GM08714 (cell line): ENCODE data around the gene SEZ6L.
"Not testable (repeated sequence)": the region's sequence is repeated elsewhere in the genome, so short reads cannot be mapped to it uniquely, and the experiment has no call there.

Source experiments
- H3K4me3 ChIP-seq: fragments of 200-500 bp; sonication (Bioruptor generic); 2 replicates; pipeline ENCODE4 v1.5.1; 2014; ENCODE audit warnings: mild to moderate bottlenecking, low read length, inconsistent platforms
- ZNF274 ChIP-seq: IDR thresholded peaks from 2 replicates; pipeline ENCODE4 v1.6.1; 2012; ENCODE audit warnings: mild to moderate bottlenecking, low read depth, low read length

Gene SEZ6L

DNA sequence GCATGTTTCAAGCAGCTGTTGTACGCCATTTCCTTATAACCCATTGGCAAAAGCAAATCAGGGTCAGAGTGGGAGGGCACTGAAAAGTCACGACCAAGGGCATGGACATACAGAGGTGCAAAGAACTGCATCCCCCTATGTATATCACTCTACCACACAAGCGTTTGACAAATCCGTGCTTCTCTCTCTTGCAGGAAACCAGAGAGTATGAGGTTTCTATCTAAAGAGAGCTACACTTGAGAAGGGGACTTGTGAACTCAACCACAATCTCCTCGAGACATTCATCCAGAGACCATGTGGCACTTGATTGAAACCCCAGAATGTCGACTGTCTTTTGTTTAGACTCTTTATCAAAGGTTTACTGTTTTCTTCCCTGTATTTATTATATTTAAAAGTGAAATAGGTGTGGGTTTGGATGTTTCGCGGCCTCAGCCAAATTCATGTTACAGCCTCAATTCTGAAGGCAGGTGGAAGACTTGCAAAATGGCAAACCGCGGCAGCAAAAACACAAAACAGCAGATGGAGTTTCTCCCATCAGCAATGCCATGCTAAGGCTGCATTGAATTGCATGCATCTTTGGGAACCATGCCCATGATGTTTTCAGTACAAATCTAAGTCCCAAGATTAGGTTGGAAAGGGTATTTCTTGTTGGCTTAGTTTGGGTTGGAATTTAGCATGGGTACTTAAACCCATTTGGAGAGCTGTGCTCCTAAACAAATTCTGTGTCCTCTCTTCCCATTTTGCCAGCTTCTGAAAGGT lies 211.0 kb downstream of the SEZ6L start:
- no peak overlapping the region for H3K4me3 ChIP-seq
- no peak for TF ChIP-seq ZNF274

DNA sequence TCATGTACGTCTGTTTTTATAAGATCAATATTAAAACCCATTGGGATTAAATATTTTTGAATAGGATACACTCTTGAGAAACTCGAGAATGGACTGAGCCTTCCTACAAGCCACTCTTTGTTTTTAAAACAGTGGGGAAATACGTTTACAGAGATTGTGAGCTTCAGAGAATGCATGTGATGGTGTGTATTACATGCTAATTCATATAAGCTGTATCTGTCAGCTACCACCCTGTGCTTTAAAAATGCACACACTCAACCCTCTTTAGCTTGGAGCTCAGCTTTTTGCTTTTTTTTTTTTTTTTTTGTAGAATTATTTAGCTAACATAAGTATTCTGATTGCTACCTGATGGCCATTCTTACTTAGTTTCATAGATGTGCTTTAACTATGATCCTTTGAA lies 213.5 kb downstream of the SEZ6L start:
- H3K4me3 ChIP-seq = no peak overlapping the region
- no peak for TF ChIP-seq ZNF274

DNA sequence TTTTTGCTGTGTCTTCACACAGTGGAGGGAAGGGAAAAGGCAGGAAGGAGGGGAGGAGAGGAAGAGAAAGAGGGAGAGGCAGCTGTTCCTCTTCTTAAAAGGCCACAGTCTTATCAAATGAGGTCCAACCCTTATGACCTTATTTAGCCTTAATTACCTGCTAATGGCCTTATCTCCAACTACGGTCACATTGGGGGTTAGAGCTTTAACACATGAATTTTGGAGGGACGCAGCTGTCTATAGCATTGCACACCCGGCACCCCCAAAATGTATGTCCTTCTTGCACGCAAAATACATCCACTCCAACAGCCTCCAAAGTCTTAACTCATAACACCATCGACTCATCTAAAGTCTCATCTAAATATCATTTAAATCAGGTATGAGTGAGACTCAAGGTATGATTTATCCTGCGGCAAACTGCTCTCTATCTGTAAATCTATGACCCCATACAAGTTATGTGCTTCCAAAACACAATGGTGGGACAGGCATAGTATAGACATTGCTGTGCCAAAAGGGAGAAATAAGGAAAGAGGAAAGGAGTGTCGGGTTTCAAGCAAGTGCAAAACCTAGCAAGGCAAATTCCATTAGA lies 214.8 kb downstream of the SEZ6L start:
- TF ChIP-seq ZNF274 = no peak
- no peak overlapping the region for H3K4me3 ChIP-seq

GRCh38 chr22:26385164-26385563 lies 215.9 kb downstream of the SEZ6L start:
- H3K4me3 ChIP-seq = no peak overlapping the region
- TF ChIP-seq ZNF274 = no peak

DNA sequence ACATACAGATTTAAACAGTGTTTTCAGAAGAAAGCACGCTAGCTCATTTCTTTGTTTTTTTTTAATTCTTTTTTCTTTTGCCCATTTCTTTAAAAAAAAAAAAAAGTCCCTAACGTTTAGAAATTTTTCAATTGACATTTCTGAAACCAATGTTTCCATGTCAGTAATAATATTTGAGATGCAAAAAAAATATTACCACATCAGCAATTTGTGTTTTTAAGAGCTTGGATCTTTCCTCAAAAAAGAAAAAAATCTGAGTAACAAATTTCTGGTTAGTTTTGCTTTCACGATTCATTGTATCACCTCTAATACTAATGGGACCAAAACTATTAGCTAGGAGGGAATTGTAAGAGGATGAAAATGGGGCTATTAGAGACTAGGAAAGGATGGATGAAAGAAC lies 219.9 kb downstream of the SEZ6L start:
- TF ChIP-seq ZNF274 = no peak

DNA sequence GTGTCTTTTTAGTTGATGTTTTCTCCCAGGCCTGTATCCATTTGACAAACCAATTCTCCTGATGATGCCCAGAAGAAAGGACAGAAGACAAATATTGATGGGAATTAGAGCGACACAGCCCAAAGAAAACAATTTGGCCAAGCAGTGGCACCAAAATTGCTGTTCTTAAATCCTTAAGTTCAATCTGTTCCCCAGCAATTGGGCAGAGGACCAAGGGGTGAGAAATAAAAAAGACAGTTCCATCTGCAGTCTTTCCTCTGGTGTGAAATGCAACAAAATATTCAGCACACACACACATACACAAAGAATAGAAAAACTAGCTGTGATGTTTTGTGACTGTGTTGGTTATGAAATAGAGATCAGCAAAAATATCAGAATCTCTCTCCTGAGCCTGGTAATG lies 221.8 kb downstream of the SEZ6L start:
- TF ChIP-seq ZNF274 = no peak
- H3K4me3 ChIP-seq = no peak overlapping the region

More for the DNA sequence above, 219.9 kb downstream of the SEZ6L start:
- no peak overlapping the region for H3K4me3 ChIP-seq

DNA sequence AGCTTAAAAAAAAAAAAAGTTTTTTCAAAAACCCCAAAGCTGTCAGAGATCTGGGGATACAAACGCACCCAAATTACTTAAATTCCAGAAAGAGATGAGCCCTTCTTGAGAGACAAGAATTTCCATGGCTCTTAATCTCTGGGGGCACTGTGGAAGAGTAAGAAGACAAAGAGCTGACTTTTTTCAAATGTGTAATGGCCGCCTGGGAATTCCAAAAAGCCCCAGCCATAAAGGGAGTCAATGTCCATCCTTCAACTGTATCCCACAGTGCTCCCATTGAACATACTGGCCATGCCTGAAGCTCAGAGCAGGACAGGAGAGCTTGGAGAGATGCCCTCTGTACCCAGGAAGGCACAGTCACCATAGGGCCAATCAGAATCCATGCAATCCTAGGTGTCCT lies 222.4 kb downstream of the SEZ6L start:
- H3K4me3 ChIP-seq = no peak overlapping the region
- no peak for TF ChIP-seq ZNF274

DNA sequence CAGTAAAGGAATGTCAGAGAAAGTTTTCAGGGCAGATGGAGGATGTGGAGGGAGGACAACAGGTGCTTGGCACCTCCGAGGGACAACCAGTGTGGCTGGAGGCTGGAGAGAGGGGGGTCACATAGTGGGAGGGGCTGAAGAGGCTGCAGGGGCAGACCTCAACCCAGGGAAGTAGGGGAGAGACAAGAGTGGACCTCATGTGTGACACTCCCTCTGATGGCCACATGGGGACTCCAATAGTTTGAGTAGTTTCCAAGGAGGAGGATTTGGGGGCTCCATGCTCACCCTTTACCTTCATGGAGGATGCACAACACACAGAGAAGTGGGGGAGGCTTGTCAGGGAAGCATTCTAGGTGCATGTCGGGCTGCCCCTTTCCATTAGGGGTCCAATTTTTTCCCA lies 224.7 kb downstream of the SEZ6L start:
- no peak overlapping the region for H3K4me3 ChIP-seq
- no peak for TF ChIP-seq ZNF274

GRCh38 chr22:26394777-26395176 lies 225.5 kb downstream of the SEZ6L start:
- no peak overlapping the region for H3K4me3 ChIP-seq
- TF ChIP-seq ZNF274 = no peak

- H3K4me3 ChIP-seq = no peak overlapping the region
Observed at GRCh38 chr22:26395926-26396325, 226.7 kb downstream of the SEZ6L start.

DNA sequence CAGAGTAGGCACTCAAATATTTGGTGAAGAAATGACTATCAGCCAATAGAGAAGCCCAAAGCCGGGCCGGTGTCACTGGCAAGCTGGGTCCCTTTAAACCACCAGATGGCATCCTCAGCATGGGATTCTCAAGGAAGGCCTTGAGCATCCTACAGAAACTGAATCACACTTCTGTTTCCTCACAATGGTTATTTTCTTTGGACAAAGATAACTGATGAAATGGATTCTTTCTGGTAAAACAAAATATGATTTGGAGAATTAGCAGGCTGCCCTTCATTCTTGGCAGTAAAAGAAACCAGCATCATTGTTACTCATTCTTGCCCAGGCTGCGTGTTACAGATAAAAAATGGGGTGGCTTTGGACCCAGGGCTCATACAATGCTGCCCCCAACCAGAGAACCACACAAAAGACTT lies 229.5 kb downstream of the SEZ6L start:
- no peak for TF ChIP-seq ZNF274
- H3K4me3 ChIP-seq = no peak overlapping the region

More at GRCh38 chr22:26395926-26396325, 226.7 kb downstream of the SEZ6L start:
- TF ChIP-seq ZNF274 = no peak

DNA sequence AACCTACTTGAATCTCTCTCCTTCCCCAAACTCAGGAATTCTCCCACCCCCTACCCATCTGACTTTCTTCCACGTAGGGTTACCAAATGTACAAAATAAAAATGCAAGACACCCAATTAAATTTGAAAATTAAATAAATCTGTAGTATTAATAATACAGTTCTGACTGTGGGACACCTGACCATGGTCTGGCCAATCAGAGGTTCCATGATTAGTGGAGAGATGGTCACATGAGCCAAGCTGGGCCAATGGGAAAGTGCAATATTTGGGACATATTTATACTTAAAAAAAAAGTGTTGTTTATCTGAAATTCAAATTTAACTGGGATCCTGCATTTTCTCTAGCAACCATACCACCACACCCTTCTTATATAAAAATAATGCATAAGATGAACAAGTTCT lies 230.0 kb downstream of the SEZ6L start:
- H3K4me3 ChIP-seq = no peak overlapping the region
- no peak for TF ChIP-seq ZNF274

GRCh38 chr22:26401726-26402125 lies 232.5 kb downstream of the SEZ6L start:
- H3K4me3 ChIP-seq = no peak overlapping the region
- no peak for TF ChIP-seq ZNF274

- TF ChIP-seq ZNF274 = no peak
Observed at GRCh38 chr22:26404851-26405421, 235.7 kb downstream of the SEZ6L start.

DNA sequence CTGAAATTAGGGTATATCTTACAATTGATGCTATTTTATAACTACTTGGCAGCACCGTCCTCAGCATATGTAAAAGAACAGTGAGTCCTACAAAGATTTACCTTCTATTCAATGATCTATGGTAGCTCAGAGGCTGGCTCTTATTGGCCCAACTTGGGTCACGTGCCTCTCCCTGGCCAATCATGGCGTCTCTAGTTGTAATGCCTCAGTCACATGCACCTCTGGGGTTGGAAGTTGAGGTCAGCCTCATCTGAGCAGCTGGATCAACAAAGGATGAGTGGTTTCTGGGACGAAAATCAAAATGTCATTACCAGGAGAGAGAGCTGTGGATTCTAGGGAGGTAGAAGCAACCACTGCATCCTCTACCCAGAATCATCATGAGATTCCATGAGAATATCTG lies 236.9 kb downstream of the SEZ6L start:
- no peak for TF ChIP-seq ZNF274
- no peak overlapping the region for H3K4me3 ChIP-seq

More at GRCh38 chr22:26404851-26405421, 235.7 kb downstream of the SEZ6L start:
- no peak overlapping the region for H3K4me3 ChIP-seq

DNA sequence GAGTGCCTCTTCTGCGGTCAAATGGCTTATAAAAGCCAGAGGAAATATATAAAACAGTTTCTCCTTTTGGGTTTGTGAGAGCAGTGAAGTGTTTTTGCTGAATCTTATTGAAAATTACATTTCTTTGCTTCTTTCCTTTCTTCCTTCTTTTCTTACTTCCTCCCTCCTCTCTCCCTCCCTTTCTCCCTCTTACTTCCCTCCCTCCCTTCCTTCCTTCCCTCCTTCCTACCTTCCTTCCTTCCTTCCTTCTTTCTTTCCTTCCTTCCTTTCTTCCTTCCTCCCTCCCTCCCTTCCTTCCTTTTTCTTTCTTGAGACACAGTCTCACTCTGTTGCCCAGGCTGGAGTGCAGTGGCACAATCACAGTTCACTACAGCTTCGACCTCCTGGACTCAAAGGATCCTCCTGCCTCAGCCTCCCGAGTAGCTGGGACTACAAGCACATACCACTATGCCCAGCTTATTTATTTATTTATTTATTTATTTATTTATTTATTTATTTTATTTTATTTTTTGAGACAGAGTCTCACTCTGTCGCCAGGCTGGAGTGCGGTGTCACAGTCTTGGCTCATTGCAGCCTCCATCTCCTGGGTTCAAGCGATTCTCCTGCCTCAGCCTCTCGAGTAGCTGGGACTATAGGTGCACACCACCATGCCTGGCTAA lies 239.4 kb downstream of the SEZ6L start:
- not testable (repeated sequence) for H3K4me3 ChIP-seq
